CD4-positive, alpha-beta T cell treated with Interleukin-12 subunit alpha and Interleukin-12 subunit beta, for 1 hour (primary cell): Measurements from ENCODE around the gene WNK4.

Source experiments
- DNase-seq: peaks from one replicate; pipeline ENCODE4 v3.0.0-alpha.2; 2020

Gene WNK4

GRCh38 chr17:42841975-42842685 lies 61.7 kb downstream of the WNK4 start:
- no peak for DNase-seq

DNA sequence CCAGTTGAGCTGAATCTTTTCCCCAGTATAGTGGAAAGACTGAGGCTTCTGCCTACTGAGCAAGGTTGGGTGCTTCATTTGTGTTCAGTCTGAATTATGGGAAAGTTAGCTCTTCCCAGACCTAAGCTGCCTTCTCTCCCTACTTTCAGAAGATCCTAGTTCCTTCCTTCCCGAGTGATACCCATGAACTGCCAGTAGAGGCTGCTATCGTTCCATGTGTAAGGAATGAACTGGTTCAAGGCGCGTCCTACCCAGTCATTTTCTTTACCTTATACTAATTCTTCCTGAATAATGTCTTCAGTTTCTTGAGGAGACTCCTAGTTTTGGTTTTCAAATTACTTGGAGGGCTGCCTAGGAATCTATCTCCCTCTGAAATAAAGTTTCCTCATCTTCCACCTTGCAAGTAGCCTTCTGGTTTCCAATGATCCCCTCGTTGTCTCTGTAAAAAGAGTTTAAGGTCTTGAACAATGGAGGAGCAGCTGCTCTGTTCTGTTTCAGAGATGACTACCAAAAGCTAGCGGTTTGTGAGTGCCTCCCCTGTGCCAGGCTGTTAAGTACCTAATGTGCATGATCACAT lies 63.0 kb downstream of the WNK4 start:
- peak; percentile 33 for DNase-seq

GRCh38 chr17:42844271-42844670 lies 63.9 kb downstream of the WNK4 start, which contains the start of gene AOC2:
Gene AOC2 (plus strand): TSS chr17:42844580. CDS start chr17:42844627, 47 bp downstream.
- no peak for DNase-seq

GRCh38 chr17:42844761-42845555 lies 64.5 kb downstream of the WNK4 start:
- DNase-seq, result no peak

DNA sequence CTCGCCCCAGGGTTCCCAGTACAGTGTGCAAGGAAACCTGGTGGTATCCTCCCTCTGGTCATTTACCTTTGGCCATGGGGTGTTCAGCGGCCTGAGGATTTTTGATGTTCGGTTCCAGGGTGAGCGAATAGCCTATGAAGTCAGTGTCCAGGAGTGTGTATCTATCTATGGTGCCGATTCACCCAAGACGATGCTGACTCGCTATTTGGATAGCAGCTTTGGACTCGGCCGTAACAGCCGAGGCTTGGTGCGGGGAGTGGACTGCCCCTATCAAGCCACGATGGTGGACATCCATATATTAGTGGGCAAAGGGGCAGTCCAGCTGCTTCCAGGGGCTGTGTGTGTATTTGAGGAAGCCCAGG lies 65.1 kb downstream of the WNK4 start:
- no peak for DNase-seq

- no peak for DNase-seq
Measured at GRCh38 chr17:42845918-42846593, 65.6 kb downstream of the WNK4 start.
